Ovary (tissue), 3 donors: Measurements from ENCODE around the gene SULT1C2.

Source experiments
- CTCF ChIP-seq, 3 donors: fragments of 450-650 bp in 2 of 3; fragments of 200-600 bp in 1 of 3; IDR thresholded peaks; one replicate each; pipeline versions ENCODE4 v1.5.1 to v1.8.0; 2016 to 2022; ENCODE audit warnings: antibody characterized with exemption in 3 of 3, mild to moderate bottlenecking in 1 of 3
- EP300 ChIP-seq: sonication (generic); formaldehyde crosslinking; IDR thresholded peaks from one replicate; pipeline ENCODE4 v1.6.1; 2017; ENCODE audit warnings: antibody characterized with exemption
- POLR2A ChIP-seq: fragments of 450-650 bp; IDR thresholded peaks from one replicate; pipeline ENCODE4 v1.6.1; 2017; ENCODE audit warnings: antibody characterized with exemption, mild to moderate bottlenecking, moderate library complexity
- donor health status: DM: no; HTN: no; CAD: no.

- no peak for TF ChIP-seq POLR2A
- TF ChIP-seq CTCF (IDR thresholded peaks at IDR 0.05): no peak
- TF ChIP-seq EP300: no peak
Observed at GRCh38 chr2:108262036-108262435, 26.7 kb upstream of the SULT1C2 start.
